HEK293 (cell line): ENCODE results near the gene S100PBP.
A peak's percentile ranks its signal among the peaks of the same experiment; 100 is the strongest.

Experiments used
- CTCF ChIP-seq: fragments of 450-650 bp; formaldehyde crosslinking; IDR thresholded peaks from 2 replicates; pipeline ENCODE4 v1.5.1; 2016; ENCODE audit warnings: missing biosample characterization, missing genetic modification characterization
- GFI1B ChIP-seq: fragments of 450-650 bp; formaldehyde crosslinking; IDR thresholded peaks from 2 replicates; pipeline ENCODE4 v1.5.1; 2016; ENCODE audit warnings: missing biosample characterization, missing genetic modification characterization
- HOXA7 ChIP-seq: sonication (generic); formaldehyde crosslinking; IDR thresholded peaks from 2 replicates; pipeline ENCODE4 v1.8.1; 2022; ENCODE audit warnings: missing genetic modification reagents, borderline replicate concordance
- HOXD13 ChIP-seq: sonication (generic); formaldehyde crosslinking; IDR thresholded peaks from 2 replicates; pipeline ENCODE4 v1.8.0; 2022; ENCODE audit warnings: missing genetic modification reagents, borderline replicate concordance
- KLF8 ChIP-seq: fragments of 450-650 bp; formaldehyde crosslinking; IDR thresholded peaks from 2 replicates; pipeline ENCODE4 v1.5.1; 2016; ENCODE audit warnings: missing biosample characterization, missing genetic modification characterization
- KLF9 ChIP-seq: fragments of 450-650 bp; formaldehyde crosslinking; IDR thresholded peaks from 2 replicates; pipeline ENCODE4 v1.5.1; 2016; ENCODE audit warnings: missing biosample characterization, missing genetic modification characterization, low read depth
- PRDM6 ChIP-seq: fragments of 450-650 bp; formaldehyde crosslinking; IDR thresholded peaks from 2 replicates; pipeline ENCODE4 v1.5.1; 2017; ENCODE audit warnings: missing biosample characterization, missing genetic modification characterization
- SALL2 ChIP-seq: fragments of 450-650 bp; formaldehyde crosslinking; IDR thresholded peaks from 2 replicates; pipeline ENCODE4 v1.5.0; 2017; ENCODE audit warnings: missing biosample characterization, mild to moderate bottlenecking, missing genetic modification characterization, borderline replicate concordance
- SCRT1 ChIP-seq: fragments of 450-650 bp; formaldehyde crosslinking; IDR thresholded peaks from 2 replicates; pipeline ENCODE4 v1.5.1; 2016; ENCODE audit warnings: missing biosample characterization, missing genetic modification characterization, borderline replicate concordance
- SP3 ChIP-seq: fragments of 450-650 bp; formaldehyde crosslinking; IDR thresholded peaks from 2 replicates; pipeline ENCODE4 v1.5.1; 2016; ENCODE audit warnings: missing biosample characterization, missing genetic modification characterization
- YY1 ChIP-seq: fragments of 450-650 bp; formaldehyde crosslinking; IDR thresholded peaks from 2 replicates; pipeline ENCODE4 v1.5.1; 2018; ENCODE audit warnings: missing biosample characterization, missing genetic modification characterization
- ZBTB11 ChIP-seq: fragments of 450-650 bp; formaldehyde crosslinking; conservative IDR thresholded peaks from 2 replicates; pipeline ENCODE4 v1.5.1; 2016; ENCODE audit warnings: low read depth, missing biosample characterization, missing genetic modification characterization
- ZBTB44 ChIP-seq: fragments of 450-650 bp; IDR thresholded peaks from 2 replicates; pipeline ENCODE4 v1.5.1; 2018; ENCODE audit warnings: missing biosample characterization, mild to moderate bottlenecking, missing genetic modification characterization
- ZFP41 ChIP-seq: fragments of 450-650 bp; formaldehyde crosslinking; IDR thresholded peaks from 2 replicates; pipeline ENCODE4 v1.5.1; 2016; ENCODE audit warnings: missing biosample characterization, missing genetic modification characterization, borderline replicate concordance
- ZNF112 ChIP-seq: fragments of 450-650 bp; formaldehyde crosslinking; IDR thresholded peaks from 2 replicates; pipeline ENCODE4 v1.5.0; 2017; ENCODE audit warnings: missing biosample characterization, missing genetic modification characterization
- ZNF138 ChIP-seq: fragments of 450-650 bp; formaldehyde crosslinking; IDR thresholded peaks from 2 replicates; pipeline ENCODE4 v1.5.1; 2016; ENCODE audit warnings: missing biosample characterization, missing genetic modification characterization, borderline replicate concordance
- ZNF169 ChIP-seq: fragments of 450-650 bp; formaldehyde crosslinking; IDR thresholded peaks from 2 replicates; pipeline ENCODE4 v1.5.1; 2016; ENCODE audit warnings: missing biosample characterization, missing genetic modification characterization
- ZNF221 ChIP-seq: fragments of 450-650 bp; formaldehyde crosslinking; IDR thresholded peaks from 2 replicates; pipeline ENCODE4 v1.5.1; 2017; ENCODE audit warnings: missing biosample characterization, missing genetic modification characterization, borderline replicate concordance
- ZNF324 ChIP-seq: fragments of 450-650 bp; formaldehyde crosslinking; IDR thresholded peaks from 2 replicates; pipeline ENCODE4 v1.5.1; 2016; ENCODE audit warnings: missing biosample characterization, missing genetic modification characterization
- ZNF335 ChIP-seq: fragments of 450-650 bp; formaldehyde crosslinking; conservative IDR thresholded peaks from 2 replicates; pipeline ENCODE4 v1.5.1; 2016; ENCODE audit warnings: missing biosample characterization, missing genetic modification characterization
- ZNF366 ChIP-seq: fragments of 450-650 bp; formaldehyde crosslinking; conservative IDR thresholded peaks from 2 replicates; pipeline ENCODE4 v1.5.1; 2016; ENCODE audit warnings: missing biosample characterization, missing genetic modification characterization
- ZNF423 ChIP-seq: fragments of 450-650 bp; formaldehyde crosslinking; IDR thresholded peaks from 2 replicates; pipeline ENCODE4 v1.5.1; 2016; ENCODE audit warnings: missing biosample characterization, missing genetic modification characterization
- ZNF426 ChIP-seq: fragments of 450-650 bp; formaldehyde crosslinking; IDR thresholded peaks from 2 replicates; pipeline ENCODE4 v1.5.1; 2017; ENCODE audit warnings: missing biosample characterization, missing genetic modification characterization, mild to moderate bottlenecking, inconsistent platforms, moderate library complexity
- ZNF473 ChIP-seq: fragments of 450-650 bp; formaldehyde crosslinking; IDR thresholded peaks from 2 replicates; pipeline ENCODE4 v1.5.1; 2017; ENCODE audit warnings: missing biosample characterization, missing genetic modification characterization
- ZNF549 ChIP-seq: fragments of 450-650 bp; IDR thresholded peaks from 2 replicates; pipeline ENCODE4 v1.5.1; 2018; ENCODE audit warnings: missing biosample characterization, missing genetic modification characterization, mild to moderate bottlenecking, inconsistent platforms, moderate library complexity
- ZNF561 ChIP-seq: fragments of 450-650 bp; IDR thresholded peaks from 2 replicates; pipeline ENCODE4 v1.5.1; 2018; ENCODE audit warnings: missing biosample characterization, missing genetic modification characterization, borderline replicate concordance
- ZNF571 ChIP-seq: fragments of 450-650 bp; formaldehyde crosslinking; IDR thresholded peaks from 2 replicates; pipeline ENCODE4 v1.5.0; 2017; ENCODE audit warnings: missing biosample characterization, missing genetic modification characterization
- ZNF596 ChIP-seq: fragments of 450-650 bp; IDR thresholded peaks from 2 replicates; pipeline ENCODE4 v1.5.0; 2018; ENCODE audit warnings: missing biosample characterization, mild to moderate bottlenecking, missing genetic modification characterization, moderate library complexity
- ZNF624 ChIP-seq: fragments of 450-650 bp; formaldehyde crosslinking; IDR thresholded peaks from 2 replicates; pipeline ENCODE4 v1.5.1; 2017; ENCODE audit warnings: missing biosample characterization, missing genetic modification characterization
- ZNF664 ChIP-seq: fragments of 450-650 bp; formaldehyde crosslinking; IDR thresholded peaks from 2 replicates; pipeline ENCODE4 v1.5.1; 2016; ENCODE audit warnings: missing biosample characterization, missing genetic modification characterization
- ZNF707 ChIP-seq: fragments of 450-650 bp; formaldehyde crosslinking; IDR thresholded peaks from 2 replicates; pipeline ENCODE4 v1.5.1; 2016; ENCODE audit warnings: missing biosample characterization, missing genetic modification characterization
- ZSCAN16 ChIP-seq: fragments of 450-650 bp; formaldehyde crosslinking; IDR thresholded peaks from 2 replicates; pipeline ENCODE4 v1.5.1; 2016; ENCODE audit warnings: missing biosample characterization, missing genetic modification characterization

S100PBP gene

GRCh38 chr1:32817815-32818786 is 648 bp downstream of the S100PBP start (continued):
- peak; percentile 88 for TF ChIP-seq ZBTB44 (tag by site-specific recombination)
- no peak for TF ChIP-seq ZNF169
- no peak for TF ChIP-seq ZNF138
- TF ChIP-seq ZNF561 (tag by site-specific recombination): peak; percentile 86
- peak; percentile 71 for TF ChIP-seq ZBTB11 (tag by site-specific recombination)
- no peak for TF ChIP-seq SALL2
- TF ChIP-seq KLF8: peak; percentile 84
- no peak for TF ChIP-seq ZNF707
- TF ChIP-seq ZNF596 (tag by site-specific recombination): peak; percentile 56; the same call in 1 of the 2 replicates
- TF ChIP-seq SCRT1 (tag by site-specific recombination): peak; percentile 90
- TF ChIP-seq YY1 (tag by site-specific recombination): peak; percentile 18; the same call in 1 of the 2 replicates
- TF ChIP-seq ZNF366 (tag by site-specific recombination): peak; percentile 80
- TF ChIP-seq ZNF426 (tag by site-specific recombination): no peak
- TF ChIP-seq ZNF335 (tag by site-specific recombination): peak; percentile 69
- no peak for TF ChIP-seq CTCF (tag by site-specific recombination)
- no peak for TF ChIP-seq ZNF549
- no peak for TF ChIP-seq ZNF221 (tag by site-specific recombination)
- TF ChIP-seq HOXD13 (CRISPR knock-in tag): peak; percentile 51; the same call in 1 of the 2 replicates
- no peak for TF ChIP-seq ZFP41 (tag by site-specific recombination)
- TF ChIP-seq PRDM6 (tag by site-specific recombination): peak; percentile 35
- no peak for TF ChIP-seq ZNF571 (tag by site-specific recombination)
- TF ChIP-seq ZNF324 (tag by site-specific recombination): peak; percentile 59
- peak; percentile 95 for TF ChIP-seq ZNF423 (tag by site-specific recombination)
- no peak for TF ChIP-seq ZNF473
- TF ChIP-seq ZNF624: 0 out of 2 replicates have a peak, but pooled peaks have one; percentile 54
- TF ChIP-seq GFI1B (tag by site-specific recombination): no peak
- TF ChIP-seq ZNF112 (tag by site-specific recombination): no peak
- TF ChIP-seq SP3: peak; percentile 44
- no peak for TF ChIP-seq HOXA7 (CRISPR knock-in tag)
- peak; percentile 74; the same call in 1 of the 2 replicates for TF ChIP-seq KLF9
- no peak for TF ChIP-seq ZSCAN16
- no peak for TF ChIP-seq ZNF664 (tag by site-specific recombination)
